Esophagus muscularis mucosa (tissue), 4 donors: ENCODE measurements around the gene TMEM150B. TPM values are rescaled to one million over a fixed set of nuclear protein-coding genes. Genes with fewer than 3 reads are reported as not detected.

Experiments used
- DNase-seq: peaks from one replicate; pipeline ENCODE4 v3.0.0-alpha.2; 2017; ENCODE audit errors: extremely low spot score
- H3K27ac ChIP-seq, 4 donors: fragments of 200-600 bp; sonication (generic); replicated peaks in 1 of 4; 1 replicate in 3 of 4; 2 replicates in 1 of 4; pipeline ENCODE4 v1.5.1; 2016 to 2019; ENCODE audit warnings: mild to moderate bottlenecking in 1 of 4
- H3K27me3 ChIP-seq, 4 donors: fragments of 200-600 bp; sonication (generic); one replicate each; pipeline versions ENCODE4 v1.5.1 to v1.6.0; 2016 to 2019
- H3K36me3 ChIP-seq, 4 donors: fragments of 200-600 bp; sonication (generic); one replicate each; pipeline ENCODE4 v1.5.1; 2016 to 2019
- H3K4me1 ChIP-seq, 4 donors: fragments of 200-600 bp; sonication (generic); one replicate each; pipeline ENCODE4 v1.5.1; 2016 to 2019
- H3K4me3 ChIP-seq, 4 donors: fragments of 200-600 bp; sonication (generic); 1 replicate in 2 of 4; 2 replicates in 2 of 4; pipeline ENCODE4 v1.5.1; 2016 to 2019; ENCODE audit warnings: mild to moderate bottlenecking in 4 of 4, moderate library complexity in 1 of 4
- H3K9me3 ChIP-seq, 4 donors: fragments of 200-600 bp; sonication (generic); 1 replicate in 3 of 4; 2 replicates in 1 of 4; pipeline ENCODE4 v1.5.1; 2016 to 2019
- EP300 ChIP-seq: sonication (generic); formaldehyde crosslinking; IDR thresholded peaks from one replicate; pipeline ENCODE4 v1.6.1; 2017; ENCODE audit warnings: antibody characterized with exemption
- POLR2A ChIP-seq: fragments of 450-650 bp; IDR thresholded peaks from one replicate; pipeline ENCODE4 v1.6.1; 2017; ENCODE audit warnings: antibody characterized with exemption, moderate library complexity, mild to moderate bottlenecking, low read depth
- POLR2AphosphoS5 ChIP-seq, 2 donors: sonication (generic); formaldehyde crosslinking; IDR thresholded peaks; one replicate each; pipeline ENCODE4 v1.6.1; 2017; ENCODE audit warnings: antibody characterized with exemption in 2 of 2
- WGBS: methylation state at CpG from one replicate; pipeline ENCODE4 v1.1.5; 2018; 5-methylcytosine and 5-hydroxymethylcytosine counted together
- intact Hi-C: fragments of 100-400 bp; cut with DNase I; formaldehyde crosslinking; loops from one replicate; pipeline ENCODE4 v1.15.1; 2023
- total RNA-seq, 4 donors: library from RNA; depleted of rRNA; stranded (reverse); fragments of >200 nt; gene quantifications; one replicate each; pipeline versions ENCODE4 v1.1.0 to v1.2.1, GENCODE V29; 2016
- TF ChIP-seq, protein P1 (sequence below), 3 experiments: fragments of 200-600 bp in 2 of 3; fragments of 450-650 bp in 1 of 3; sonication (generic) in 2 of 3; IDR thresholded peaks; one replicate each; pipeline ENCODE4 v1.5.1; 2017 to 2019; ENCODE audit warnings: antibody characterized with exemption in 3 of 3, mild to moderate bottlenecking in 2 of 3, moderate library complexity in 1 of 3

TMEM150B gene
- total RNA-seq, 4 donors from 2014 or later: 0.83 to 5.2 (median 2.7) TPM

DNA sequence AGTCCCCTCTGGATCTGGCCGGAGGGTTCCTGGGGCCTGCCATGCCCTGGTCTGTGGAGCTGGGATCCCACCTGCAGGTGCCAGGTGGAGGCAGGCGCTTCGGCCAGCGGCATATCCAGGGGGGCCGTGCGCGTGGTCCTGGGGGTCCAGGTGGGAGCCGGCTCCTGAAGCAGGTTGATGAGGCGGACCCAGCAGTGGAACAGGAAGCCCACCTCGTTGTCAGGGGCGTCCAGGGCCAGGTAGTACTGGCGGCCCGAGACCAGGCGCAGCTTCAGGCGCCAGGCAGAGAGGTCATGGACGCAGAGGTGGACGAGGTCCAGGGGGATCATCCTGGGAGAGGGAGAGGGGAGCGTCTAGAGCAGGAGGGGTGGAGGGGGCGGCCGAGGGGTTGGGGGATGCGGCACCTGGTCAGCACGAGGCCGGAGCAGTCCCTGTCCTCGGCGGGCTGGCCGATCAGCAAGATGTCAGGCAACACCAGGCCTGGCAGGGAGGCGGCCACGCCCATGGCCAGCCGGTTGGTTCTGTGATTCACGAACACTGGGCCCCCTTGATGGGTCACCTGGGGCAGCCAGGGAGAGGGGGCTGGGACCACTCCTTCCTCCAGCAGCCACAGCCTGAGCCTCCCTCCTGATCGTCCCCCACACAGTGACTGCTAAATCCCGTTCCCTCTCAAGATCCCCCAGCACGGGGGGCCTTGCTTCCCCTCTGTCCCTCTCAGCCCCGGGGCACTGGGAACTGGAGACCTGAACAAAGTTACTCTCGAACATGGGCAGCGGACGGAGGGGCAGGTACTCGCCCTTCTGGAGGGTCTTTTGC, 37.2 kb upstream of the TMEM150B start:
- Histone ChIP-seq H3K4me3 (no peak overlapping the region), H3K9me3 (no peaks in the 10 kb centered on the region), H3K27ac (no peak overlapping the region), H3K27me3 (peaks cover 0 to 59% (median 0%) of the 10 kb centered on the region in 4 donors), H3K36me3 (no peaks in the 10 kb centered on the region), H3K4me1 (no peaks in the 10 kb centered on the region)
- DNase-seq: no peak
- intact Hi-C loops: no loop called here
- WGBS: 80% methylated on average over 36 of the region's 38 CpGs
- TF ChIP-seq, protein P1, sequence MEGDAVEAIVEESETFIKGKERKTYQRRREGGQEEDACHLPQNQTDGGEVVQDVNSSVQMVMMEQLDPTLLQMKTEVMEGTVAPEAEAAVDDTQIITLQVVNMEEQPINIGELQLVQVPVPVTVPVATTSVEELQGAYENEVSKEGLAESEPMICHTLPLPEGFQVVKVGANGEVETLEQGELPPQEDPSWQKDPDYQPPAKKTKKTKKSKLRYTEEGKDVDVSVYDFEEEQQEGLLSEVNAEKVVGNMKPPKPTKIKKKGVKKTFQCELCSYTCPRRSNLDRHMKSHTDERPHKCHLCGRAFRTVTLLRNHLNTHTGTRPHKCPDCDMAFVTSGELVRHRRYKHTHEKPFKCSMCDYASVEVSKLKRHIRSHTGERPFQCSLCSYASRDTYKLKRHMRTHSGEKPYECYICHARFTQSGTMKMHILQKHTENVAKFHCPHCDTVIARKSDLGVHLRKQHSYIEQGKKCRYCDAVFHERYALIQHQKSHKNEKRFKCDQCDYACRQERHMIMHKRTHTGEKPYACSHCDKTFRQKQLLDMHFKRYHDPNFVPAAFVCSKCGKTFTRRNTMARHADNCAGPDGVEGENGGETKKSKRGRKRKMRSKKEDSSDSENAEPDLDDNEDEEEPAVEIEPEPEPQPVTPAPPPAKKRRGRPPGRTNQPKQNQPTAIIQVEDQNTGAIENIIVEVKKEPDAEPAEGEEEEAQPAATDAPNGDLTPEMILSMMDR (IDR thresholded peaks at IDR 0.05): no peak
- no peak for TF ChIP-seq POLR2A

DNA sequence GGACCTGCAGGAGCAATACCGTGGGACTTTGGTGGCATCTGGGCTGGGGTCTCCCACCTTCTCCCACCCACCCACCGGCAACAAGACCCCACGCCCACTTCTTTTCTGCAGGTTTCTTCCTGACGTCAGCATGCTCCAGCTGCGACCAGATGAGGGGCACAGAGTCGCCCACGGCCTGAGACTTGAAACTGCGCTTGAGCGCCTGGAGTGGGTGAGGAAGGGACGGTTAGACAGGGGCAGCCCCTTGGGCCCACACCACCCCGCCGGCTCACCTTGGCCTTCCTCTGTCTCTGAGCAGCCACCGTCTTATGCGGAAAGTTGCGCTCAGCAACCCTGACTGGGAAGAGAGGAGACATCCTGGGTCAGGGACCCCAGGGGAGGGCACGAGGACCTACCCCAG, 35.8 kb upstream of the TMEM150B start:
- Histone ChIP-seq H3K9me3 (no peaks in the 10 kb centered on the region), H3K27ac (no peak overlapping the region), H3K4me3 (no peak overlapping the region), H3K36me3 (no peaks in the 10 kb centered on the region), H3K4me1 (no peaks in the 10 kb centered on the region), H3K27me3 (peaks cover 0 to 59% (median 0%) of the 10 kb centered on the region in 4 donors)
- no peak for TF ChIP-seq POLR2AphosphoS5 (IDR thresholded peaks at IDR 0.05)
- TF ChIP-seq, protein P1 (IDR thresholded peaks at IDR 0.05): no peak
- TF ChIP-seq POLR2A: no peak
- TF ChIP-seq EP300: no peak
- WGBS: 96% methylated on average over 15 of the region's 16 CpGs
- intact Hi-C loops: no loop called here
- DNase-seq: no peak

DNA sequence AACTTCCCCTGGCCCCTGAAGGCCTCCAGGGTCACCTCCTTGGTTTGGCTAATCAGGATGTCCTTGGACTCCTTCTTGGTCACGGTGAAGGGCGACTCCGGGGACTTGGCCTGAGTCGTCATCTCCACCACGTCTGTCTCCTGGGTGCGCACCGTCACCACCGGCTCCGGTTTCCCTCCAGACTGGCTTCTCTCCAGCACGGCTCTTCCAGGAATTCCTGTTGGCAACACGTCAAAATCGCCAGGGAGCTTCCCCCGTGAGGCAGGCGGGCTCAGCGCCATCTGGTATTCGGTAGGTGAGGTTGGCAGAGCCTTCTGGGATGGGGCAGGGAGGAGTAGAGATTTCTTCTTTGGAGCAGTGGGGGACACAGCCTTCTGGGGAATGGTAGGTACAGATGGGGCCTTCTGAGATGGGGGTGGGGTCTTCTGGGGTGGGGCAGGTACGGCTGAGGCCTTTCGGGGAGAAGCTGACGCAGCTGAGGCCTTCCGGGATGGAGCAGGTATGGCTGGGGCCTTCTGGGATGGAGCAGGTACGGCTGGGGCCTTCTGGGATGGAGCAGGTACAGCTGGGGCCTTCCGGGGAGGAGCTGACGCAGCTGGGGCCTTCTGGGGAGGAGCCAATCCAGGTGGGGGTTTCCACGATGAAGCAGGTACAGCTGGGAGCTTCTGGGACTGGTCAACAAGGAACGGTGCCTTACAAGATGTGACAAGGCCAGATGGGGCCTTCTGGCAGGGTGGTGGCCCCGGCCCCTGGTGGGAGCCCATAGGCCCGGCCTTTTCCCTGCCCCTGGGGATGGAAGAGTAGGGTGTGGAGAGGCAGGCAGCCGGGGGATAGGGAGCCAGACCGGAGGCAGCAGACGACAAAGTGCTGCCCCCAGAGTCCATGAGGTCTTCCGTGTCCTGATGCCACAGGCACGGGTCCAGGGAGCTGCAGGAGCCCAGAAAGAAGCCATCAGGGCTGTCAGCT, 34.1 kb upstream of the TMEM150B start:
- no peak for DNase-seq
- Histone ChIP-seq H3K27ac (no peak overlapping the region), H3K36me3 (no peaks in the 10 kb centered on the region), H3K4me1 (peaks cover 6 to 8% (median 7%) of the 10 kb centered on the region in 4 donors), H3K4me3 (no peak overlapping the region), H3K27me3 (peaks cover 3 to 69% (median 8%) of the 10 kb centered on the region in 4 donors), H3K9me3 (no peaks in the 10 kb centered on the region)
- TF ChIP-seq, protein P1 (IDR thresholded peaks at IDR 0.05): no peak
- intact Hi-C loops: no loop called here
- 77% methylated on average over 31 of the region's 32 CpGs for WGBS

DNA sequence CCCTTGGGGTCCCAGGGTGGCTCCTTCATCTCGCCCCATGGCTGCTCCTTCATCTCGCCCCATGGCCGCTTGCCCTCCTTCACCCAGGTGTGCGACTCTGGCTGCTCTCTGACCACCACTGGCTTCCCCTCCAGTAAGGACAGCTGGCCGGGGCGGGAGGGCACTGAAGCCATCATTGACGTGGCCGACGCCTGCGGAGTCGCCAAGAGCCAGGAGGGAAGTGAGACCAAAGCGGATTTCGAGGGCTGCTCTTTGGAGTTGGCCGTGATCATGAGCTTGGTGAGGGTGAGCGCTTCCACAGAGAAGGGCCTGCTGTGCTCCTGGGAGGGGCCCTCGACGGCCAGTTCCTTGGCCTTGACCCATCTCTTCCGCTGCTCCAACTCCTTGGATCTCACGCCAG, 33.4 kb upstream of the TMEM150B start:
- Histone ChIP-seq H3K36me3 (no peaks in the 10 kb centered on the region), H3K4me1 (peaks cover 13 to 15% (median 14%) of the 10 kb centered on the region in 4 donors), H3K27me3 (peaks cover 8 to 76% (median 15%) of the 10 kb centered on the region in 4 donors), H3K9me3 (no peaks in the 10 kb centered on the region), H3K4me3 (no peak overlapping the region), H3K27ac (no peak overlapping the region)
- WGBS: 100% methylated on average over 2 of the region's 19 CpGs
- intact Hi-C loops: no loop called here
- no peak for DNase-seq
- TF ChIP-seq, protein P1 (IDR thresholded peaks at IDR 0.05): no peak
- TF ChIP-seq EP300: no peak
- TF ChIP-seq POLR2A: no peak
- TF ChIP-seq POLR2AphosphoS5 (IDR thresholded peaks at IDR 0.05): no peak
